Retinal pigment epithelial cell (primary cell): ENCODE results near the gene GNG14.
A peak's percentile ranks its signal among the peaks of the same experiment; 100 is the strongest.

Experiments
- DNase-seq: peaks from one replicate; pipeline ENCODE4 v3.0.0-alpha.2; 2010; ENCODE audit warnings: low read depth
- H3K4me3 ChIP-seq: 2 replicates; pipeline ENCODE4 v1.5.1; 2011; ENCODE audit warnings: mild to moderate bottlenecking, low read length, control low read depth, moderate library complexity
- CTCF ChIP-seq: conservative IDR thresholded peaks from 2 replicates; pipeline ENCODE4 v1.5.1; 2011; ENCODE audit warnings: low read depth, low read length, control low read depth, inconsistent platforms

The GNG14 gene

GRCh38 chr19:12737835-12738351 is 50.1 kb downstream of the GNG14 start:
- peak overlapping the region; percentile 96 for H3K4me3 ChIP-seq
- DNase-seq = no peak
- TF ChIP-seq CTCF = no peak
